ENCODE results near the gene RFLNA. TPM values are rescaled to one million over a fixed set of nuclear protein-coding genes. Genes with fewer than 3 reads are reported as not detected.

Gene RFLNA
- total and polyA plus RNA-seq, 2 donors (not counting 1 experiment from before 2014, with no cell fraction given) = 0.03 TPM; not detected in 1

DNA sequence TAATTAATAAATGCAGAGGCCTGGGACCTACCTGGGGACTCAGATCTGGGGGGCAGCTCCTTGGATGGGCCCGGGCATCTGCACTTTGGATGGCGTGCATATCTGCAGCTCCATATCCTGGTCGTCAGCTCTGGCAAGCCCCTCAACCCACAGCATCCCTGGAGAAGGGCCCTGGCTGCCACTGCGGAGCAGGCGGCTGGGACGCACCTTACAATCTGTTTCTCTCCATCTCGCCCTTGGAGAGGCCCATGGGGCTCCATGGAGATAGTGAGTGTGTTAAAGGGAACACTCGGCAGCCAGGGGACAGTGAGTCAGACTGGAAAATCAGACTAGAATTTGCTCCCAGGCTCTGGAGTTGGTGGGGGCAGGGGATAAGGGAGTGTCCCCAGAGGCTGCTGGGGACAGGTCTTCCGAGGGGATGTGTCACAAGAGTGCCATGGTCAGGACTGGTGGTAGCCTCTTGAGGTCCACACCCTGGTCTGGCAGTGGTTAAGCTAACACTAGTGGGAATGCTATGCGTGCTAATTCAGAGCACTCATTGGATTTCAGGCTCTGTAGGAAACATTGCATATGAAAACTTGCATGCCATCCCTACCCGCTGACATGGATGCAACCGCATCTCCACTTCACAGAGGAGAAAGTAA is 21.5 kb downstream of the RFLNA start:
- no peak overlapping the region for H3K4me3 ChIP-seq (replicated peaks in 1 of 4; ENCODE audit: control extremely low read depth in 1 of 4, insufficient read depth in 1 of 4, low read depth in 3 of 4, low read length in 4 of 4)
- no peaks in the 10 kb centered on the region for H3K36me3 ChIP-seq (ENCODE audit: control insufficient read depth, insufficient read depth, low read length)
- H3K27ac ChIP-seq (ENCODE audit: insufficient read depth, low read length) = no peak overlapping the region
- H3K9me3 ChIP-seq (ENCODE audit: control insufficient read depth, insufficient read depth, low read depth, low read length) = no peaks in the 10 kb centered on the region
- no peak for DNase-seq (ENCODE audit: low read depth in 2 of 2)
- no peaks in the 10 kb centered on the region for H3K79me2 ChIP-seq (ENCODE audit: control insufficient read depth, insufficient read depth, low read length)
- no peaks in the 10 kb centered on the region for H4K20me1 ChIP-seq (ENCODE audit: control insufficient read depth, extremely low read depth, insufficient read depth, low read length)
- peaks cover 5% of the 10 kb centered on the region for H3K27me3 ChIP-seq (ENCODE audit: control insufficient read depth, insufficient read depth, low read length)
- H2AFZ ChIP-seq (ENCODE audit: low read length) = no peak overlapping the region
- no peak for TF ChIP-seq EZH2 (IDR thresholded peaks at IDR 0.05; ENCODE audit: low read length, missing control alignments)
- TF ChIP-seq, protein P1, sequence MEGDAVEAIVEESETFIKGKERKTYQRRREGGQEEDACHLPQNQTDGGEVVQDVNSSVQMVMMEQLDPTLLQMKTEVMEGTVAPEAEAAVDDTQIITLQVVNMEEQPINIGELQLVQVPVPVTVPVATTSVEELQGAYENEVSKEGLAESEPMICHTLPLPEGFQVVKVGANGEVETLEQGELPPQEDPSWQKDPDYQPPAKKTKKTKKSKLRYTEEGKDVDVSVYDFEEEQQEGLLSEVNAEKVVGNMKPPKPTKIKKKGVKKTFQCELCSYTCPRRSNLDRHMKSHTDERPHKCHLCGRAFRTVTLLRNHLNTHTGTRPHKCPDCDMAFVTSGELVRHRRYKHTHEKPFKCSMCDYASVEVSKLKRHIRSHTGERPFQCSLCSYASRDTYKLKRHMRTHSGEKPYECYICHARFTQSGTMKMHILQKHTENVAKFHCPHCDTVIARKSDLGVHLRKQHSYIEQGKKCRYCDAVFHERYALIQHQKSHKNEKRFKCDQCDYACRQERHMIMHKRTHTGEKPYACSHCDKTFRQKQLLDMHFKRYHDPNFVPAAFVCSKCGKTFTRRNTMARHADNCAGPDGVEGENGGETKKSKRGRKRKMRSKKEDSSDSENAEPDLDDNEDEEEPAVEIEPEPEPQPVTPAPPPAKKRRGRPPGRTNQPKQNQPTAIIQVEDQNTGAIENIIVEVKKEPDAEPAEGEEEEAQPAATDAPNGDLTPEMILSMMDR (conservative IDR thresholded peaks at IDR 0.05 in 1 of 2, IDR thresholded peaks at IDR 0.05 in 1 of 2; ENCODE audit: low read depth in 1 of 2, low read length in 2 of 2) = no peak
- H3K9ac ChIP-seq (ENCODE audit: insufficient read depth, low read length) = no peak overlapping the region
- no peak overlapping the region for H3K4me2 ChIP-seq (ENCODE audit: extremely low read depth, insufficient read depth, low read length)
- H3K4me1 ChIP-seq (ENCODE audit: control insufficient read depth, extremely low read depth, insufficient read depth, low read length) = no peaks in the 10 kb centered on the region

DNA sequence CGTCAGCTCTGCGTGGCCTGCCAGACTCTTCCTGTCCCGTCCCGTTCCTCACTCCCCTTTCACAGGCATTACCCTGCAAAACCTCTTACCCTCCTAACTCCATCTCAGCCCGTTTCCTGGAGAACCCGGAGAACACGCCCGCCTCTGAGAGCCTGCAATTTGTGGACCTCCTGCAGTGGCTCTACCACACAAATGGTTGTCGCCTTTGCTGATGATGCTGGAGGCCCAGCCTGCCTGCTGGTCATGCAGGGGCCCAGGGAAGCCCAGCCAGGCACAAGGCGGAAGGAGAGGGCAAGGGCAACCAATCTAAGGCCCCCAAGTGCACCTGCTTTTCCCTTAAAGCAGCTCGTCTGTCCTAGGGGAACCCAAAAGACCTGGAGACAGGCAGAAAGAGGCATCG is 22.5 kb downstream of the RFLNA start:
- peaks cover 5% of the 10 kb centered on the region for H3K27me3 ChIP-seq (ENCODE audit: control insufficient read depth, insufficient read depth, low read length)
- no peak for TF ChIP-seq EZH2 (IDR thresholded peaks at IDR 0.05; ENCODE audit: low read length, missing control alignments)
- TF ChIP-seq, protein P1 (conservative IDR thresholded peaks at IDR 0.05 in 1 of 2, IDR thresholded peaks at IDR 0.05 in 1 of 2; ENCODE audit: low read depth in 1 of 2, low read length in 2 of 2) = no peak
- no peak overlapping the region for H3K27ac ChIP-seq (ENCODE audit: insufficient read depth, low read length)
- H4K20me1 ChIP-seq (ENCODE audit: control insufficient read depth, extremely low read depth, insufficient read depth, low read length) = no peaks in the 10 kb centered on the region
- no peak overlapping the region for H3K4me3 ChIP-seq (replicated peaks in 1 of 4; ENCODE audit: control extremely low read depth in 1 of 4, insufficient read depth in 1 of 4, low read depth in 3 of 4, low read length in 4 of 4)
- no peak overlapping the region for H3K4me2 ChIP-seq (ENCODE audit: extremely low read depth, insufficient read depth, low read length)
- DNase-seq (ENCODE audit: low read depth in 2 of 2) = no peak
- H3K9me3 ChIP-seq (ENCODE audit: control insufficient read depth, insufficient read depth, low read depth, low read length) = no peaks in the 10 kb centered on the region
- H2AFZ ChIP-seq (ENCODE audit: low read length) = no peak overlapping the region
- no peaks in the 10 kb centered on the region for H3K36me3 ChIP-seq (ENCODE audit: control insufficient read depth, insufficient read depth, low read length)
- no peak overlapping the region for H3K9ac ChIP-seq (ENCODE audit: insufficient read depth, low read length)
- H3K4me1 ChIP-seq (ENCODE audit: control insufficient read depth, extremely low read depth, insufficient read depth, low read length) = no peaks in the 10 kb centered on the region
- no peaks in the 10 kb centered on the region for H3K79me2 ChIP-seq (ENCODE audit: control insufficient read depth, insufficient read depth, low read length)

DNA sequence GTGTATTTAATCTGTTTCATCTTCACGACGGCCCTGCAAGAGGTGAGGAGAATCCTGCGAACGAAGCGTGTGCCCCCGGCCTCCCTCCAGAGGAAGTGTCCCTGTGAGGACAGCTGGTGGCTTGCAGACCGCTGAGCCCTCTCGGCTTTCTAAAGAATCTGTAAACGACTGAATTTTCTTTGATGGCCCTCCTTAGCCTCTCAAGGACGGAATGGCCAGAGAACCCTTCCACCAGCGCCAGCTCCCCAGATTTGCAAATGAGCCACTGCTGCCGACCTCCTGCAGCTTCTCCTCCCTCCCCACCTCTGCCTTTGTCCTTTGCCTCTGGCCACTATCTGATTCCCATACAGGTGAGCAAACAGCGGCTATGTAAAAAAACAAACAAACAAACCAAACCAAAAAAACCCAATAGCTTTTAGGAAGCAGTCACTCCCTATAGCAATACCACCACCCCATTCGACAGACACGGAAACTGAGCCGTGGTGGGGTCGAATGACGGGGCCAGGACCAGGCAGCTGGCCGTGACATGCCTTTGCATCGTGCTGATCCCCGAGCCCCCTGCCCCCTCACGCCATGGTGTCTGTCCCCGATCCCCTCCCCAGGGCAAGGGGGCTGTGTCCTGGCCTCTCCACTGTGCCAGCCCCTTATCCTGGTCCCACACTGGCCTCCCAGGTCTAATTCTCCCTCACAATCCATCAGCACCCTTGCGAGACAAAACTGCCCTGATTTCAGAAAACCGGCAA is 23.6 kb downstream of the RFLNA start:
- H3K36me3 ChIP-seq (ENCODE audit: control insufficient read depth, insufficient read depth, low read length) = peaks cover under 1% of the 10 kb centered on the region
- H3K9ac ChIP-seq (ENCODE audit: insufficient read depth, low read length) = no peak overlapping the region
- H3K9me3 ChIP-seq (ENCODE audit: control insufficient read depth, insufficient read depth, low read depth, low read length) = peaks cover under 1% of the 10 kb centered on the region
- H3K4me1 ChIP-seq (ENCODE audit: control insufficient read depth, extremely low read depth, insufficient read depth, low read length) = no peaks in the 10 kb centered on the region
- no peak for TF ChIP-seq EZH2 (IDR thresholded peaks at IDR 0.05; ENCODE audit: low read length, missing control alignments)
- TF ChIP-seq, protein P1 (conservative IDR thresholded peaks at IDR 0.05 in 1 of 2, IDR thresholded peaks at IDR 0.05 in 1 of 2; ENCODE audit: low read depth in 1 of 2, low read length in 2 of 2) = no peak
- no peaks in the 10 kb centered on the region for H3K79me2 ChIP-seq (ENCODE audit: control insufficient read depth, insufficient read depth, low read length)
- no peak overlapping the region for H3K4me3 ChIP-seq (replicated peaks in 1 of 4; ENCODE audit: control extremely low read depth in 1 of 4, insufficient read depth in 1 of 4, low read depth in 3 of 4, low read length in 4 of 4)
- H3K4me2 ChIP-seq (ENCODE audit: extremely low read depth, insufficient read depth, low read length) = no peak overlapping the region
- H3K27ac ChIP-seq (ENCODE audit: insufficient read depth, low read length) = no peak overlapping the region
- no peaks in the 10 kb centered on the region for H4K20me1 ChIP-seq (ENCODE audit: control insufficient read depth, extremely low read depth, insufficient read depth, low read length)
- peaks cover 5% of the 10 kb centered on the region for H3K27me3 ChIP-seq (ENCODE audit: control insufficient read depth, insufficient read depth, low read length)
- no peak overlapping the region for H2AFZ ChIP-seq (ENCODE audit: low read length)
- DNase-seq (ENCODE audit: low read depth in 2 of 2) = no peak
